Astrocyte of the cerebellum (primary cell): ENCODE results near the gene NUP54.

Experiments
- DNase-seq: peaks from one replicate; pipeline ENCODE4 v3.0.0-alpha.2; 2011; ENCODE audit warnings: low read depth
- H3K4me3 ChIP-seq: 2 replicates; pipeline ENCODE4 v1.5.1; 2011; ENCODE audit warnings: mild to moderate bottlenecking, low read depth, low read length, moderate library complexity
- CTCF ChIP-seq: IDR thresholded peaks from 2 replicates; pipeline ENCODE4 v1.5.1; 2012; ENCODE audit warnings: low read length, low read depth, moderate library complexity, mild to moderate bottlenecking; ENCODE audit errors: missing control alignments
- in situ Hi-C: cut with HindIII; loops from 2 replicates; pipeline ENCODE4 v1.10.0; 2017; ENCODE audit warnings: low sequenced_read_pairs

The NUP54 gene

GRCh38 chr4:76177709-76178108, 29.5 kb upstream of the NUP54 start:
- DNase-seq, result no peak
- no peak for TF ChIP-seq CTCF
- no peak overlapping the region for H3K4me3 ChIP-seq
- in situ Hi-C loops, result no loop called here

DNA sequence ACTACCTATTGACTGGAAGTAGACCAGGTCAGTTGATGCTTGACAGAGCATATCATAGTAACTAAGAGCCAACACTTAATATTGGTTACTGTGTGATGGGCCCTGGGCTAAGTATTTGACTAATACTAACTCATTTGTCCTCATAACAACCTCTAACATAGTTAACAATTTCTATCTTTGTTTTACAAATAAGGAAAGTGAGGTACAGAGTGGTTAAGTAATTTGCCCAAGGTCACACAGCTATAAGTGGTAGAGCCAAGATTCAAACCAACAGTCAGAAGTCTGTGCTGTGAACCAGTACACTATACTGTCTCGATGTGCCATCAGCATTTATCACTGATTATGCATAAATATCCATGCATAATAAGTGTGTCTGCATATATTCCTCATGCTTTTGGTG, 27.1 kb upstream of the NUP54 start:
- TF ChIP-seq CTCF, result no peak

DNA sequence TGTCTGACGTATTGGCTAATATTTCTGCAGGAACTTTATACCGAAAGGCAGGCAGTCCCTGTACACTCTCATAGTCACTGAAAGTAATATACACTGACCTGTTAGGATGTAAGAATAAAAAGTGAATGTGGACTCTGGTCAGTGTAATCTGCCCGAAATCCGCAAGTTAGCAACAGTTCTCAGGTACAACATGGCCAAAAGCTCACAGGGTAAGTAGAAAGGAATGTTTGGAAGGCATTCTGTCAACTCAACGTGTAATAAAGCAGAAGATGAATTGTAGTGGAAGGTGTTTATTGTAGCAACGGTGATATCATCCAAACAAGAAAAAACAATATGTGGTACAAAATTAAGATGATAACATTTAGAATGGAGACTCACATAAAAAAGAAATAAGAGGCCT, 26.0 kb upstream of the NUP54 start:
- H3K4me3 ChIP-seq, result no peak overlapping the region
- no peak for TF ChIP-seq CTCF
- DNase-seq, result no peak
- in situ Hi-C loops, result no loop called here

More for the DNA sequence above, 27.1 kb upstream of the NUP54 start:
- no peak for DNase-seq
- in situ Hi-C loops, result no loop called here
- no peak overlapping the region for H3K4me3 ChIP-seq

- TF ChIP-seq CTCF, result no peak
- no peak overlapping the region for H3K4me3 ChIP-seq
- no peak for DNase-seq
- in situ Hi-C loops, result no loop called here
These were observed 20.5 kb upstream of the NUP54 start for GRCh38 chr4:76168688-76169087.

- DNase-seq, result no peak
- TF ChIP-seq CTCF, result no peak
- H3K4me3 ChIP-seq, result no peak overlapping the region
- in situ Hi-C loops, result no loop called here
These were observed 18.3 kb upstream of the NUP54 start for GRCh38 chr4:76166480-76166879.

DNA sequence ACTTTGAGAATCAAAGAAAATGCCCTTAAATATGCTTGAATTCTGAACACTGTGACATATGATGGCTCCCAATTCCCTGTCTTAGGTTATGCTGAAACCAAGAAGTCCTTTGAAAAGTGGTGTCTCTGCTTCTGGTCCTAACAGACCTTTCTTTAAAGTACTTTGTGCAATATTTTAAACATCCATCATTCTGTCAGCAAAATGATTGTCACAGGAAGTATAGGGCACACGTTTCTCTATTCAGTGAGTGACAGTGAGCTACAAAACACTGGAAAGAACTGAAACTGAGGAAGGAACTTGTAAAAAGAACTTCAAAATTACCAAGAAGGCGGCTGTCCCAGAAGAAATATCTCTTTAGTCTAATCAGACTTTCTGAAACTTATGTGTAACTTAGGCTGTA, 12.2 kb upstream of the NUP54 start:
- H3K4me3 ChIP-seq, result no peak overlapping the region
- TF ChIP-seq CTCF, result no peak
- in situ Hi-C loops, result no loop called here
- no peak for DNase-seq

DNA sequence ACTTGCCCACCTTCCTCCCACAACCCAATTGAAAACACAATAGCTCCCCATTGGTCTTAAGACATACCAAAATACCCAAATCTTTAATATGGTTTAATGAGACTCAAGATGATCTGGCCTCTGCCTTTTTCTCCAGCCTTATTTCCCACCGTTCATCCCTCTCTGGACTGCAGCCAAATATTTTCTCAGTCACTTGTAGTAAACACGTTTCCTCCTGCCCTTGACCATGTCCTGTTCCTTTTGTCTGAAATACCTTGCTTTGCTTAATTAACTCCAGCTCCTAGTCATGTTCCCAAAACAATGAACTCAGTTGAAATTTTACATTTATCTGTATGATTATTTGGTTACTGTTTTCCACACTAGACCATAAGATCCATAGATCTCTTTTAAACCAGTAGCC, 8.4 kb upstream of the NUP54 start:
- no peak for TF ChIP-seq CTCF
- no peak for DNase-seq
- in situ Hi-C loops, result no loop called here
- no peak overlapping the region for H3K4me3 ChIP-seq
